WI38 (cell line): Measurements from ENCODE around the gene VPS54.

Experiments used
- H3K4me3 ChIP-seq: 2 replicates; pipeline ENCODE4 v1.5.1; 2011; ENCODE audit warnings: low read depth, mild to moderate bottlenecking, control low read depth, low read length
- CTCF ChIP-seq: IDR thresholded peaks from 2 replicates; pipeline ENCODE4 v1.5.1; 2012; ENCODE audit warnings: low read depth, mild to moderate bottlenecking, control low read depth, low read length

Gene VPS54

GRCh38 chr2:64012115-64012514, 7.1 kb downstream of the VPS54 start:
- H3K4me3 ChIP-seq: no peak overlapping the region
- TF ChIP-seq CTCF: no peak

- H3K4me3 ChIP-seq: no peak overlapping the region
- no peak for TF ChIP-seq CTCF
These were observed 10.7 kb downstream of the VPS54 start for GRCh38 chr2:64008434-64009009.

- no peak for TF ChIP-seq CTCF
- no peak overlapping the region for H3K4me3 ChIP-seq
These were observed 11.3 kb downstream of the VPS54 start for GRCh38 chr2:64007924-64008323.

- no peak overlapping the region for H3K4me3 ChIP-seq
- no peak for TF ChIP-seq CTCF
These were observed 13.4 kb downstream of the VPS54 start for GRCh38 chr2:64005707-64006356.

- no peak overlapping the region for H3K4me3 ChIP-seq
- TF ChIP-seq CTCF: no peak
These were observed 16.0 kb downstream of the VPS54 start for GRCh38 chr2:64003239-64003638.

- no peak for TF ChIP-seq CTCF
- no peak overlapping the region for H3K4me3 ChIP-seq
These were observed 17.7 kb downstream of the VPS54 start for GRCh38 chr2:64001382-64002101.
